HG03442 (cell line): ENCODE measurements around the gene SLC51A.
"Not testable (repeated sequence)": the region's sequence is repeated elsewhere in the genome, so short reads cannot be mapped to it uniquely, and the experiment has no call there.

Source experiments
- ATAC-seq: cut with Tn5 transposase; IDR thresholded peaks from one replicate; pipeline ENCODE4 v1.9.1; 2021; ENCODE audit warnings: mild to moderate bottlenecking, moderate library complexity; ENCODE audit not compliant: unreplicated experiment

Gene SLC51A

DNA sequence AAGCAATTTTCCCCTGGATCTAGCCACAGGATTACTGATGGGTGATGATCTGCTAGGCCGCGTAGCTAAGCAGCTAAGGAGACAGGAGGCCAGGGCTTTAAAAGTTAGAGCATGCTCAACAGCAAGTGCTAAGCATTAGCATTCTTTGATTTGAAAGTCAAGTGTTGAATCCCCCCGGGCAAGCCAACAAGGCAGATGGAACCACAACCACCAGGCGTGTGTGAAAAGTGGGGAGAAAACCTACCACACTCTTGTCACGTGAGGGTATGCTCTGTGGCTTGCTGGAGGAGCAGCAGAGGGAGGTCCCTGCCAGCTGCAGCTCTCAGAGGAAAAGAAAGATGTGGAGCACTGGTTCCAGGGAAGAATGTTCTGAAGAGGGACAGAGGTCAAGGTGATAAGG is 20.9 kb downstream of the SLC51A start:
- no peak for ATAC-seq

GRCh38 chr3:196238612-196239560 is 22.6 kb downstream of the SLC51A start:
- ATAC-seq: no peak

DNA sequence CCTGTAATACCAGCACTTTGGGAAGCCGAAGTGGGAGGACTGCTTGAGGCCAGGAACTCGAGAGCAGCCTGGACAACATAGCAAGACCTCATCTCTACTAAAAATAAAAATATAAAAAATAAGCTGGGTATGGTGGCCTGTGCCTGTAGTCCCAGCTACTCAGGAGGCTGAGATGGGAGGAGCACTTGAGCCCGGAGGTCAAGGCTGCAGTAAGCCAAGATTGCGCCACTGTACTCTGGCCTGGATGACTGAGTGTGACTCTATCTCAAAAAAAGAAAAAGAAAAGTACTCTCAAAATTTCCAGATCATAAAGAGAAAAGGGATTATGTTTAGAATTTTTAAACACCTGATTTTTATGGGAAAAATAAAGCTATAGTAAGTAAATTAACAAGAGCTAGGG is 24.1 kb downstream of the SLC51A start:
- no peak for ATAC-seq

DNA sequence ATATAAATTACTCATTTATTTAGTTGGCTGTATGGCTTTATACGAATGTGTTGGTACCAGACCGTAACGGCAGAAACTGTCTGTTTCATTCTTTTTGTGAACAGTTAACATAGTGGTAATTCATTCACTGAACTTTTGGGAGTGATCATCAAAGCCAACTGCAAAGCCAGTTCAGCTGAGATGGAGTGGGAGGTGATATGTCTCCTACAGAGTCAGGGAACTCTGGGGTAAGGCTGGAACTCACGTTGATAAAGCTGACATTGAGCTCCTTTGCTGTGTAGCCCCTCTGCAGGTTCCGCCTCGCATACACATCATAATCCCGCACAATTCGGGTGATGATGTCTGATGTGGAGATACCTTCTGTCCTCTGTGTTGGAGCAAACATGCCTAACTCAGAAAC is 25.4 kb downstream of the SLC51A start:
- no peak for ATAC-seq

GRCh38 chr3:196244166-196244565 is 27.8 kb downstream of the SLC51A start:
- ATAC-seq: not testable (repeated sequence)

GRCh38 chr3:196246612-196247308 is 30.4 kb downstream of the SLC51A start:
- ATAC-seq: no peak

GRCh38 chr3:196251918-196252317 is 35.6 kb downstream of the SLC51A start:
- ATAC-seq: no peak

DNA sequence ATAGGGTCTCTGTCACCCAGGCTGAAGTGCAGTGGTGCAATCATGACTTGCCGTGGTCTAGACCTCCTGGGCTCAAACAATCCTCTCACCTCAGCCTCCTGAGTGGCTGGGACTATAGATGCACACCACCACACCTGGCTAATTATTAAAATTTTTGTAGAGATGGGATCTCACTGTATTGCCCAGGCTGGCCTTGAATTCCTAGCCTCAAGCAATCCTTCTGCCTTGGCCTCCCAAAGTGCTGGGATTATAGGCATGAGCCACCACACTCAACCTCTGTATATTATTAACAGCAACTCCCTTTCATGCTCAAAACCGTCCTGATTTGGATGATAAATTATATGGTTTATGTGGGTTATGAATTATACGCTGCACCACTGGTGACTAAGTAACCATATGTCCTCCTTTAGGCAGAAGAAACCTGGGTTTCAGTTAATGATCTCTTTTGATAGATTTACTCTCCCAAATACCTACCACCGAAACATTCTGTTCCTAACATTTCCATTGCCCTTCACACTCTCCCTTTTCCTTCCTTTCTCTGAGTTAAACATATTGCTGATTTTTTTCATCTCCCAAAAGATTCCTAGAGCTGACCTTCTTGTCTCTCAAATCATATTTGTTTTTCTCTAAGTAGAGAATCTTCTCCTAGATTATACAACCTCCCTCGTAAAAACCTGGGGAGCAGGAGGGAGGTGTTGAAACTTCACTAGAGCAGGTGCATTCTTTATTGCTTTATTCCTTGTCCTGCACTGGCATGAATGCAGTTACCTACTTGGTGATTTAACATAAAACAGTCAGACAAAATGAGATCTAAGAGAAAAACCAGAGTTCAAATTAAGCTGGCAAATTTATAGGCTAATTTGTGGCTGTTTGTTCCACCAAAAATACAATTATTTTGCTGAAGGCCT is 38.3 kb downstream of the SLC51A start:
- ATAC-seq: no peak

GRCh38 chr3:196255776-196256175 is 39.4 kb downstream of the SLC51A start:
- no peak for ATAC-seq

GRCh38 chr3:196260784-196261183 is 44.5 kb downstream of the SLC51A start:
- ATAC-seq: no peak

DNA sequence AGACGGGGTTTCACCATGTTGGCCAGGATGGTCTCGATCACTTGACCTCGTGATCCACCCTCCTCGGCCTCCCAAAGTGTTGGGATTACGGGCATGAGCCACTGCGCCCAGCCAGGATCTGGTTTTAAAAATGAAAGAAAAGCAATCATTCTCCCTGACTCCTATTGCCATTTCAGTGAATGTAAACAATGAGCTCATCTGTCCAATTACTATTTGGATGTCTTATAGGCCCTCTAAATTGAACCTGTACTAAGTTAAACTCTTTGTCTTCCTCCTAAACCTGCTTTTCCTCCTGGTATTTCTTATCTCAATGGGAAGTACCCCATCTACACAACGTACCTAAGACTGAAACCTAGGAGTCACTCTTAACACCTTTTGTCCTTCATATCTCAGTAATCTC is 47.5 kb downstream of the SLC51A start:
- ATAC-seq: no peak

GRCh38 chr3:196268284-196269163 is 52.2 kb downstream of the SLC51A start:
- no peak for ATAC-seq

DNA sequence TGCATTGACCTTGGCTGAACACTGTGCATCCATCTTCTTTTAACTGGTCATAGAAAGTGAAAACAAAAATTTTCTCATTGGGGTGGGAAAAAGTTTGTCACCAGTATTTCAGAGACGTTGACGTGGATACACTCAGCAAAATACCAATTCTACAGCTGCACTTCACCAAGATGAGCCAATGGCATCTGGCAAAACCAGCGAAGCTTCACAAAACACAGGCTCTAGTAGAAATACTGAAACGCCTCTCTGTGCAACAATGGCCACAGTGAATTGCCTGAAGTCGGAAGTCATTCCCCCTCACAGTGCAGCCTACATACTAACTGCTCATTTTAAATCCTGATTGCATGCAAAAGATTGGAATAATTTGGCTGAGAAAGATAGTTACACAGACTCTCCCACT is 54.2 kb downstream of the SLC51A start:
- ATAC-seq: no peak

DNA sequence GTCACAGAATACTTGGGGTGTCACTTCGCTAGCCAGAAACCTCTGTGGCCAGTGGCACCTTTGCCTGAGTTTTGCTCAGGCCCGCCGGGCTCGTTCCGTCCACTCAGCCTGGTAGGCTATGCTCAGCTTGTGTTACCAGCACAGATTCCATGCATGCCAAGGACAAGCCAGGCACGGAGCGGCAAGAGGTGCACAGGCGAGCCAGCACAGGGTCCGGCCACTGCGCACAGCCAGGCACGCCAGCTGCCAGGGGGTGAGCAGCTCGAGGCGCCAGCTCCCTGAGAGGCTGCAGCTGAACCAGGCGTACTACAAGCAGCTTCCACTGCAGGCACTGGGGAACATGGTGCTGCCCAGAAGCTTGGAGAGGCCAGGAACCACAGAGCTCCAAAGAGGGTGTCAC is 56.5 kb downstream of the SLC51A start:
- no peak for ATAC-seq

GRCh38 chr3:196273655-196274054 is 57.3 kb downstream of the SLC51A start:
- no peak for ATAC-seq

DNA sequence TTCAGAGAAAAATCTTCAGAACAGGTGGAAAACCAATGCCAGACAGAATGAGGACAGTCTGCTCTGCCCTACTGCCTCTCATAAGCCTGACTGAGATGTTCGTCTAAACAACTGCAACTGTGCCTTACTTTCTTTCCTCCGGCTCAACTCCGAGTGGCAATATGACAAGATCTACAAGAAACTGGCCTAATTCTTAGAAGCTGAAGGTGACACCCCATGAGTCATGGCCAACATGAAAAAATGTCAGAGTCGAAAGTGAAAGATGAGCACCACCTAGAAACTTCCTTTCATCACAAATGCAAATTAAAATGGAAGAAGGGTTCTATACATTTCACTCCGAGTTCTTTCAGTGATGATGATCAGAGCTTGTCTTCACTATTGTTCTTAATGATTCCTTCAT is 58.3 kb downstream of the SLC51A start:
- peak; percentile 81 for ATAC-seq

DNA sequence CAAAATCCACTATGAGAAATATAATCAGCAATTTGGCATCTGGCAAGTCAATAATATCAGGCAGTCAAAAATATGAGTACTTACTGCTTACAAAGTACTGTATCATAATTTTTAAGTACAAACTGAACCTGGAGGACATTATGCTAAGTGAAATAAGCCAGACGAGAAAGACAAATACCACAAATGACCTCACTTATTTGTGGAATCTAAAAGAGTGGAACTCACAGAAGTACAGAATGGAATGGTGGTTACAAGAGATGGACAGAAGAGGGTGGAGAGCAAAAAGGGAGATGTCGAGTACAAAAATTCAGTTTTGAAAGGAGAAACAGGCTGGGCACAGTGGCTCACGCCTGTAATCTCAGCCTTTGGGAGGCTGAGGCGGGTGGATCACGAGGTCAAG is 58.8 kb downstream of the SLC51A start:
- ATAC-seq: no peak

DNA sequence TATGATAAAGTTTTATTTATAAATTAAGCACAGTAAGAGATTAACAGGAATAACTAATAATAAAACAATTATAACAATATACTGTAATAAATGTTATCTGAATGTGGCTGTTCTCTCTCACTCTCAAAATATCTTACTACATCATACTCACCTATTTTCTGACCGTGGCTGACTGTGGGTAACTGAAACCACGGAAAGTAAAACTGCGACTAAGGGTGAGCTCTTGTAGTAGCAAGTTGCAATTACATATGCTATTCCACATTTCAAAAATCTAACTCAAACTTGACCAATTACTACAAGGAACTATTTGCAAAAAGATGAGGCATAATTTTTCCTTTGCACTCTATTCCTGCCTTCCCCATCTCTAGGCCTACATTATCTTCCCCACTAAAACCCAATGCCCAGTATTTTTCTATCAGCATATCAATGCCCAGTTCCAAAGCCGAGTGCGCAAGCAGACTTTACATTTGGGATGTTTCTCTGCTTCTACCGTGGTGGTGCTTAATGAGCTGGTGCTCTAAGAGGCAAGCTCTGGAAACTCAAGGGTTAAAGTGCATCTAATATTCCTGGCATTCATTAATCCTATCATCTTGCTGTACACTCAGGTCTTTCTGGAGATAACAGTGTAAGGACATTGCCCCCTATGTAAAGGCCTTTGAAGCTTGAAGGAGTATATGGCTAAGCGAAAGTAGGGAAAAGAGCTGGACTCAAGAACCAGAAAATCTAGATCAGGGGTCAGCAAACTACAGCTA is 64.5 kb downstream of the SLC51A start:
- ATAC-seq: peak; percentile 65

DNA sequence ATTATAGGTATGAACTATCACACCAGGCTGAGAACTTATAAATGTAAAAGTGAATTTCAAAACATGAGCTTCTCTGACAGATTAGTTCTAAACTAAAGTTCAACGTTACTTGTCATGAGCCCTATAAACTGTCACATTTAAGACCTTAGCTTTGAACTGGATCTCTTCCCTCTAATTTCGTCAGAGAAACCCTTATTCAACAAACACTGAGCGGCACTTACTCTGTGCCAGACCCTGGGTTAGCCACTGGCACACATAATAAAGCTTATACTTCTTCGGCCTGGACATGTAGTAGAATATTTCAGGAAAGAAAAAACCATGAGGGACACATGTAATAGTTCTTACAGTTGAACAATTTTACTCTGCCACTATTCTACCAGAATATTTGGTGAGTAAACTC is 65.6 kb downstream of the SLC51A start:
- ATAC-seq: no peak
